ENCODE data around the gene AGBL1.

Gene AGBL1

GRCh38 chr15:86657305-86657704 lies 577.6 kb downstream of the AGBL1 start:
- no peak for DNase-seq

- no peak for DNase-seq
These were observed 580.2 kb downstream of the AGBL1 start for GRCh38 chr15:86659724-86660411.

- DNase-seq: no peak
These were observed 581.9 kb downstream of the AGBL1 start for GRCh38 chr15:86661580-86661979.

GRCh38 chr15:86663304-86663703 lies 583.6 kb downstream of the AGBL1 start:
- no peak for DNase-seq

GRCh38 chr15:86663979-86664378 lies 584.3 kb downstream of the AGBL1 start:
- no peak for DNase-seq

GRCh38 chr15:86664581-86664980 lies 584.9 kb downstream of the AGBL1 start:
- DNase-seq: no peak

- no peak for DNase-seq
These were observed 596.3 kb downstream of the AGBL1 start for GRCh38 chr15:86676002-86676401.

- DNase-seq: no peak
These were observed 597.6 kb downstream of the AGBL1 start for GRCh38 chr15:86677278-86677677.

GRCh38 chr15:86685263-86685662 lies 605.6 kb downstream of the AGBL1 start:
- DNase-seq: no peak

- no peak for DNase-seq
These were observed 609.3 kb downstream of the AGBL1 start for GRCh38 chr15:86689006-86689405.

GRCh38 chr15:86690566-86690965 lies 610.9 kb downstream of the AGBL1 start:
- DNase-seq: no peak

- DNase-seq: no peak
These were observed 611.5 kb downstream of the AGBL1 start for GRCh38 chr15:86691091-86691663.

- DNase-seq: no peak
These were observed 621.4 kb downstream of the AGBL1 start for GRCh38 chr15:86700864-86701610.

- DNase-seq: no peak
These were observed 621.9 kb downstream of the AGBL1 start for GRCh38 chr15:86701611-86701963.

- no peak for DNase-seq
These were observed 627.1 kb downstream of the AGBL1 start for GRCh38 chr15:86706813-86707212.

GRCh38 chr15:86711476-86711875 lies 631.8 kb downstream of the AGBL1 start:
- no peak for DNase-seq

- DNase-seq: no peak
These were observed 634.6 kb downstream of the AGBL1 start for GRCh38 chr15:86714241-86714640.

- no peak for DNase-seq
These were observed 646.0 kb downstream of the AGBL1 start for GRCh38 chr15:86725628-86726027.

- no peak for DNase-seq
These were observed 655.8 kb downstream of the AGBL1 start for GRCh38 chr15:86735247-86736040.

GRCh38 chr15:86741917-86742316 lies 662.2 kb downstream of the AGBL1 start:
- no peak for DNase-seq

GRCh38 chr15:86743283-86743903 lies 663.7 kb downstream of the AGBL1 start:
- no peak for DNase-seq

GRCh38 chr15:86744198-86744780 lies 664.6 kb downstream of the AGBL1 start:
- DNase-seq: no peak

GRCh38 chr15:86751116-86751515 lies 671.4 kb downstream of the AGBL1 start:
- no peak for DNase-seq
